LNCaP clone FGC (cell line): ENCODE results near the gene CBX1.

Experiments used
- DNase-seq: peaks from one replicate; pipeline ENCODE4 v3.0.0-alpha.2; 2011; ENCODE audit warnings: low read depth
- H3K4me3 ChIP-seq: 2 replicates; pipeline ENCODE4 v1.5.1; 2011; ENCODE audit warnings: mild to moderate bottlenecking, low read depth, low read length, control low read depth
- CTCF ChIP-seq: IDR thresholded peaks from 2 replicates; pipeline ENCODE4 v1.5.1; 2012; ENCODE audit warnings: mild to moderate bottlenecking; ENCODE audit not compliant: control insufficient read depth, insufficient read depth; ENCODE audit errors: extremely low read depth

The CBX1 gene

GRCh38 chr17:48101012-48101720 lies at the start of gene CBX1:
Gene CBX1, minus strand, starts transcription at chr17:48101478. Its CDS starts 24,474 bp downstream, at chr17:48077004.
- H3K4me3 ChIP-seq: peak within 1 kb of the TSS; percentile 73
- DNase-seq: peak; percentile 90
- no peak for TF ChIP-seq CTCF

DNA sequence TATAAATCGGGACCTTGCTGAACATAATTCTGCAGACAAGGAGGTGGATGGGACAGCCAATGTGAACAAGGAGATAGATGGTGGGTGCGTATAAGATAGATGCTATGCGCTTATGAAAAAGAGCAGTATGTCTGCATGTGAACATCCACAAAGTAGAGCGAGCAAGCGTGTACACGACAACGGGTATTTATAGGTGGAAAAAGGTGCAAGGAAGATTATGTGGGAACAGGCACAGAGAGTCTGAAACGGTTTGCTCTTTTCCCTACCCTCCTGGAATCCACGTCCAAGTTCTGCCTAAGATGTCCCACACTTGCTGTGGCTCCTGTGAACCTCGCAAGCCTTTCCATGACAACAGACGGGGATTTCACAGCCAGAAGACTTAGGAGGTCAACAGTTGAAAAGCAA lies 49.3 kb upstream of the CBX1 start:
- DNase-seq: no peak
- TF ChIP-seq CTCF: no peak
- H3K4me3 ChIP-seq: no peak overlapping the region

DNA sequence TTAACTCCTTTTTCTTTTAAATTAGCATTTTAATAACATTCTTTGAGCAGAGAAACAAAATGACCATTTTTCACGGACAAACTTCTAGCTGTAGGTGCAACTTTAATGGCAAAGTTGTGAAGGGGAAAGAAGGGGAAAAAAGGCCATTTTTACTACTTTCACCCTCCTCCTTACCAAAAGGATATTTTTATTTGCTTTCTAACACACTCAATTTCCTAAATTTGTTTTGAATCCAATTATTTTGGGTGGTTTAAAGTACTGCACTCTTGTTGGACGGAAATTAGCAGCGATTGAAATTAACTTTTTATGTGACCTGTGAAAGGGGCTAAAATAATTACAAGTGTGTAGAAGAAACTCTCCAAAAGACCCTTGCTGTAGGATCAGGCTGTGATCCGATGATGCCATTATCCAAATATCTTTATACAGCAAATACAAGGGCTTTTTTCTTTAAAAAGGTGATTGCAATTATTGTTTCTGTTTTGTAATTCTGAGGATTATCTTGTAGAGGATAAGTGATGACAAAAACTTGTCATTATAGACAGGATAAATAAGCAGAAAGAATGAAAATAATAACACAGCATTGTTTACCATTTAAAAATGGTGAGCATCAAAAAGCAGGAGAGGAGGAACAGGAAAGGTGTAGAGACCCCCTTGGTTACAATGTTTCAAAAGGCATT lies 48.6 kb upstream of the CBX1 start:
- DNase-seq: no peak
- TF ChIP-seq CTCF: no peak
- H3K4me3 ChIP-seq: no peak overlapping the region

- no peak for TF ChIP-seq CTCF
- DNase-seq: no peak
- H3K4me3 ChIP-seq: no peak overlapping the region
These were observed 47.8 kb upstream of the CBX1 start for GRCh38 chr17:48148854-48149786.

GRCh38 chr17:48148029-48148770 lies 46.9 kb upstream of the CBX1 start:
- no peak for DNase-seq
- H3K4me3 ChIP-seq: no peak overlapping the region
- TF ChIP-seq CTCF: no peak

DNA sequence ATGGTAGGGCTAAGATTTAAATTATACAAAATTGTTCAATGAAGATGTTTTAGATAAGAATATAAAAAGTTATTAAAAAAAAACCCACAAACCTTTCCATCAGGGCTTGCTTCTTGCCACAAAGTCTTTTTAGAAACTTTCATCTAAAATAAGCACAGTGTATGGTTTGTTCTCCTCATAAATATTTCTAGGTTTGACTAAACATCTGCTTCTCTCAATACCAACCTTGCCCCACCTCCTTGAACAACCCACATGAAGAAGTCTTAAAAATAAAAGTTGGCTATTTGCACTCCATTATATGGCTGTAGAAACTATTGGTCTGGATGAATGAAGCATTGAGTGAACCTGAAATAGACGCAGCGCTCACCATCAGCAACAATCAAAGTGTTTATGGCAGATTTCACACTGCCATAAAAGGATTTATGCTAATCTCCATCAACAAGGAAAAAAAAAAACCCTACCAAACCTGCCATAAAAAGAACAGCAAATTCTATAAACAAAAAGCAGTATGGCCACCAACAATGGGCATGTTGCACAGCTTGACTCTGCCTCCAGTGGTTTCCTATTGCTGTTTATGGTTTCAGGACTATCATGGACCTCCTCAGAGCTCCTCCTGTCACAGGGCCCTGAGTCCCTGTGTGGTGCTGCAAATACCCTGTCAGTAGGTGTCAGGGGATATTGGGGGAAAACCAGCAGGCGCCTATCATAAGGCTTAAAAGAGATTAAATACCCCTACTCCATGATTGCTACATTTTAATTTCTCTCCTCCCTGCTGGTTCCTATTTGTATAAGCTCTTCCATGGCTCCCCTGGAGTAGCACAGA lies 43.9 kb upstream of the CBX1 start:
- H3K4me3 ChIP-seq: no peak overlapping the region
- no peak for TF ChIP-seq CTCF
- no peak for DNase-seq
